AG20443 (cell line): ENCODE results near the gene SLC25A40.
A peak's percentile ranks its signal among the peaks of the same experiment; 100 is the strongest.
"Not testable (repeated sequence)": the region's sequence is repeated elsewhere in the genome, so short reads cannot be mapped to it uniquely, and the experiment has no call there.

ENCODE experiments used
- DNase-seq: peaks from one replicate; pipeline ENCODE4 v3.0.0; 2012; ENCODE audit warnings: low spot score, mixed read lengths

Gene SLC25A40

GRCh38 chr7:87876040-87876868 is at the start of gene SLC25A40, which contains the start of gene DBF4:
SLC25A40 (minus strand) TSS chr7:87876360; CDS start chr7:87858727, 17,633 bp downstream.
DBF4 (plus strand) TSS chr7:87876493; CDS start chr7:87876733, 240 bp downstream.
- DNase-seq, result peak; percentile 97

GRCh38 chr7:87922759-87923395 is 46.7 kb upstream of the SLC25A40 start:
- DNase-seq, result not testable (repeated sequence)

- DNase-seq, result no peak
Measured at GRCh38 chr7:87920578-87920977, 44.4 kb upstream of the SLC25A40 start.

- DNase-seq, result no peak
Measured at GRCh38 chr7:87919875-87920274, 43.7 kb upstream of the SLC25A40 start.

GRCh38 chr7:87918740-87919139 is 42.6 kb upstream of the SLC25A40 start:
- no peak for DNase-seq

GRCh38 chr7:87912121-87912520 is 36.0 kb upstream of the SLC25A40 start:
- DNase-seq, result no peak

GRCh38 chr7:87908814-87909213 is 32.7 kb upstream of the SLC25A40 start:
- DNase-seq, result not testable (repeated sequence)

GRCh38 chr7:87907136-87907906 is 31.2 kb upstream of the SLC25A40 start:
- DNase-seq, result not testable (repeated sequence)

- DNase-seq, result no peak
Measured at GRCh38 chr7:87899255-87899654, 23.1 kb upstream of the SLC25A40 start.

- no peak for DNase-seq
Measured at GRCh38 chr7:87895363-87895762, 19.2 kb upstream of the SLC25A40 start.

GRCh38 chr7:87886875-87887274 is 10.7 kb upstream of the SLC25A40 start:
- DNase-seq, result no peak

- no peak for DNase-seq
Measured at GRCh38 chr7:87885018-87885417, 8.9 kb upstream of the SLC25A40 start.

- DNase-seq, result no peak
Measured at GRCh38 chr7:87882151-87882937, 6.2 kb upstream of the SLC25A40 start.

GRCh38 chr7:87878208-87878735 is 2.1 kb upstream of the SLC25A40 start:
- no peak for DNase-seq

- DNase-seq, result no peak
Measured at GRCh38 chr7:87877366-87878040, 1.3 kb upstream of the SLC25A40 start.

- peak; percentile 79 for DNase-seq
Measured at GRCh38 chr7:87876869-87877234, 692 bp upstream of the SLC25A40 start.

GRCh38 chr7:87875151-87876039 is 765 bp downstream of the SLC25A40 start:
- no peak for DNase-seq

- DNase-seq, result no peak
Measured at GRCh38 chr7:87874066-87874465, 2.1 kb downstream of the SLC25A40 start.

GRCh38 chr7:87873328-87873727 is 2.8 kb downstream of the SLC25A40 start:
- not testable (repeated sequence) for DNase-seq

- DNase-seq, result no peak
Measured at GRCh38 chr7:87872346-87872745, 3.8 kb downstream of the SLC25A40 start.
